Mucosa of stomach (tissue), 1 donor: ENCODE data around the gene PROSER2.

Experiments used
- H3K27me3 ChIP-seq: one replicate; pipeline ENCODE4 v1.7.0; 2013; ENCODE audit warnings: mild to moderate bottlenecking, low read length; ENCODE audit not compliant: control insufficient read depth, insufficient read depth
- H3K36me3 ChIP-seq: one replicate; pipeline ENCODE4 v1.7.0; 2013; ENCODE audit warnings: low read length; ENCODE audit not compliant: control insufficient read depth, insufficient read depth
- H3K4me1 ChIP-seq: one replicate; pipeline ENCODE4 v1.7.0; 2013; ENCODE audit warnings: mild to moderate bottlenecking, low read length; ENCODE audit not compliant: control insufficient read depth, insufficient read depth
- H3K4me3 ChIP-seq: one replicate; pipeline ENCODE4 v1.7.0; 2013; ENCODE audit warnings: low read length
- H3K9ac ChIP-seq: one replicate; pipeline ENCODE4 v1.7.0; 2013; ENCODE audit warnings: mild to moderate bottlenecking, low read length, moderate library complexity
- H3K9me3 ChIP-seq: one replicate; pipeline ENCODE4 v1.7.0; 2013; ENCODE audit warnings: mild to moderate bottlenecking, low read length, moderate library complexity; ENCODE audit not compliant: control insufficient read depth
- donor health status: Pancreatic carcinoma.

PROSER2 gene

DNA sequence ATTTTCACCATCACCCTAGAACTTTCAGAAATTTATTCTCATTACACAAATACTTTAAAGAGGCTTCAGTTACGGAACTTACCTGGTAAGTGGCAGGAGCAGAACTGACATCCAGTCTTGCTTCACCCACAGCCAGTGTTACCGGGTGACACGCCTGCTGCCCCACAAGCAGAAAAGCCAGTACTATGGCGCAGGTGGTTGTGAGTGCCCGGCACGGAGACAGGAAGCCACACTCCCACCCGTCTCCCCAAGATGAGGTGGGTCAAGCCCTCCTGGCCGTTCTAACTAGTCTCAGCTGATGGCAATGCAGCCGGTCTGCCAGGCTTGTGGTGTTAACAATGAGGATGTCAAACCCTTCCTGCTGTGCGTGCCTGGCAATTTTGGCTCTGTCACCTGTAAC is 86.9 kb downstream of the PROSER2 start:
- Histone ChIP-seq H3K27me3 (no peaks in the 10 kb centered on the region), H3K9me3 (no peaks in the 10 kb centered on the region), H3K36me3 (no peaks in the 10 kb centered on the region), H3K4me3 (no peak overlapping the region), H3K4me1 (no peaks in the 10 kb centered on the region), H3K9ac (no peak overlapping the region)

DNA sequence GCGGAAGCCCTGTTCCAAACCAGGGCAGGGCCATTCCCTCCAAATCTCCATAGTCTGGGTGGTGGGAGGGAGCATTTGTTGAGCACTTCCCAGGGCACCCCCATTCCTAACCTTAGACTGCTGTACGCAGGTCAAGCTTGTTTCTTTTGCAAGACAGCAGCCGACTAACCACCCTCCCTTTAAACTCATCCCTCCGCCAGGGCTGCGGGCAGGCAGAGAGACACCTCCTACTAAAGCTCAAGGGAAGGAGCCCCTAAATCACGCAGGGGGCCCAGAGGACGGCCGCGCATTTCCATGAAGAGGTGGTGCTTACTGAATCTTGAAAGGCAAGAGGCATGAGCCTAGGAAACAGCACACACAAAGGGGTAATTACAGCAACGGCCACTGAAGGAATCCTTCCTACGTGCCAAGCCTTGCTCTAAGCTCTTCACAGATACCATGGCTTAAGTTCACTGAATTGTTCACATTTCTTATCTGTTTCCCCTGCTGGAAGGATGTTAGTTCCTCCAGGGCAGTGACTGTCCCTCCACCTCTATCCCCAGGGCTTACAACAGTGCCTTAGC is 90.0 kb downstream of the PROSER2 start:
- H3K36me3 ChIP-seq: no peaks in the 10 kb centered on the region
- no peaks in the 10 kb centered on the region for H3K4me1 ChIP-seq
- H3K9me3 ChIP-seq: no peaks in the 10 kb centered on the region
- H3K9ac ChIP-seq: no peak overlapping the region
- no peak overlapping the region for H3K4me3 ChIP-seq
- H3K27me3 ChIP-seq: no peaks in the 10 kb centered on the region

DNA sequence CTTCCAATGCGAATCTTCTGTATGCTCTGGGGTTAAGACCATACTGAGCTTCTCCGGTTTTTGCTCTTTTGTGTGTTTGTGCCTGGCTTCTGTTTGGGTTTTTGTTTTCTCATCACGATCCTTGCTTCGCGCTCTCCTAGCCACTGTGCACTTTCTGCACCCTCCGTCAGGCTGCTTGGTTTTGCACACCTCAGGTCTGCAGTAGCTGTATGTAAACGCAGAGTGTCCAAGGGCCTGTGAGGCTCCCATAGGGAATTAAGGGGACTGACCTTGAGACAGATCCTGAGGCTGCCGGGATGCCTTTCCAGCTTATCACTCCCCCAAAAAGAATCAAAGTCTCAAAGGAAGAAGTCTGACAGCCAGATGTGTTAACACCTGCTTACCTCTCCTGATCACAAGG is 95.2 kb downstream of the PROSER2 start:
- Histone ChIP-seq H3K36me3 (no peaks in the 10 kb centered on the region), H3K27me3 (no peaks in the 10 kb centered on the region), H3K9me3 (no peaks in the 10 kb centered on the region), H3K4me3 (no peak overlapping the region), H3K4me1 (no peaks in the 10 kb centered on the region), H3K9ac (no peak overlapping the region)

DNA sequence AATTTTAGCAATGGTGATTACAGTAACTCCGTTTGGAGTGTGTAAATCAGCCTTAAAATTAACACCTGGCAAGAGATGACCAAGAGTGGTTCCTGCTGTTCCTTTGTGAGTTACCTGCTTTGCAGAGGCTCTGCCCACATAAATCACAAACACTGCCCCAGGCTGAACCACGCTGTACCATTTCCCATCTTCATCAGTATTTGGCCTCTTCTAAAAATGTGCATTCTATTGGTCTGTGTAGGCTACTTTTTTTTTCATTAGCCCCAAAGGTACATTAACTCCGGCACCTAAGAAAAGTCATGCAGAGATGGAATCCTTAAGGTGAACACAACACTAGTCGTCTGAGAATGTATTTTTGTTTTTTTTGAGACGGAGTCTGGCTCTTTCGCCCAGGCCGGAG is 96.1 kb downstream of the PROSER2 start:
- Histone ChIP-seq H3K9me3 (no peaks in the 10 kb centered on the region), H3K9ac (no peak overlapping the region), H3K4me3 (no peak overlapping the region), H3K4me1 (no peaks in the 10 kb centered on the region), H3K36me3 (no peaks in the 10 kb centered on the region), H3K27me3 (no peaks in the 10 kb centered on the region)
